HCT116 (cell line): Measurements from ENCODE around the gene SLC6A19. TPM values are rescaled to one million over a fixed set of nuclear protein-coding genes. Genes with fewer than 3 reads are reported as not detected.

Source experiments
- ATAC-seq: fragments of 200-7000 bp; cut with Tn5 transposase; 2 replicates; pipeline ENCODE4 v1.9.1; 2020; ENCODE audit warnings: mild to moderate bottlenecking, moderate library complexity
- BruUV-seq: library from RNA; stranded (reverse); fragments of 400-500 nt; replicated peaks from 2 replicates; lab custom pipeline; 2021; lab: Mats Ljungman, UMichigan
- CTCF ChIA-PET: fragments of 300-600 bp; sonication (Branson Sonifier 250); formaldehyde crosslinking; loops from one replicate; lab custom pipeline; 2021; ENCODE audit warnings: antibody characterized with exemption; lab: Charles Lee
- POLR2A ChIA-PET: fragments of 300-600, 350-600 bp; sonication (Branson Sonifier 250); formaldehyde crosslinking; loops from one replicate; lab custom pipeline; 2021; ENCODE audit warnings: antibody characterized with exemption; lab: Charles Lee
- RAD21 ChIA-PET, 2 experiments: fragments of 300-600 bp; sonication (Branson Sonifier 250); formaldehyde crosslinking; loops; one replicate each; lab custom pipeline; 2023; ENCODE audit warnings: low total read pairs in 2 of 2; ENCODE audit not compliant: uncharacterized antibody in 2 of 2, unreplicated experiment in 2 of 2, low non-redundant PET in 1 of 2; lab: Charles Lee
- DNase-seq: peaks from one replicate; pipeline ENCODE4 v3.0.0-alpha.2; 2010; ENCODE audit warnings: low read depth, low spot score
- H2AFZ ChIP-seq: fragments of 200-600 bp; shearing (Covaris generic), sonication (generic); 2 replicates; pipeline ENCODE4 v1.6.1; 2017; ENCODE audit warnings: low read depth, mixed run types, mixed read lengths, antibody characterized with exemption, low read length; ENCODE audit not compliant: poor library complexity, severe bottlenecking
- H3K27ac ChIP-seq: 2 replicates; pipeline ENCODE4 v1.5.1; 2012; ENCODE audit warnings: low read depth, low read length
- H3K27me3 ChIP-seq: fragments of 200-600 bp; sonication (generic); 2 replicates; pipeline ENCODE4 v1.6.1; 2016; ENCODE audit warnings: mixed run types, low read length, mixed read lengths; ENCODE audit not compliant: insufficient read depth
- H3K36me3 ChIP-seq, 2 experiments: fragments of 200-500 bp in 1 of 2; fragments of 200-600 bp in 1 of 2; sonication (Bioruptor generic) in 1 of 2; sonication (generic) in 1 of 2; 2 replicates each; pipeline versions ENCODE4 v1.5.1 to v1.6.1; 2014 to 2016; ENCODE audit warnings: low read length in 2 of 2, inconsistent platforms in 1 of 2, mixed read lengths in 1 of 2, mixed run types in 1 of 2; ENCODE audit not compliant: insufficient read depth in 2 of 2, control insufficient read depth in 1 of 2
- H3K4me1 ChIP-seq, 2 experiments: fragments of 200-600 bp in 1 of 2; sonication (generic) in 1 of 2; 2 replicates each; pipeline versions ENCODE4 v1.5.1 to v1.6.1; 2012 to 2017; ENCODE audit warnings: low read length in 2 of 2, inconsistent platforms in 1 of 2, mild to moderate bottlenecking in 1 of 2, mixed read lengths in 1 of 2, mixed run types in 1 of 2, moderate library complexity in 1 of 2; ENCODE audit not compliant: insufficient read depth in 2 of 2, control insufficient read depth in 1 of 2
- H3K4me2 ChIP-seq: fragments of 200-600 bp; sonication (generic); 2 replicates; pipeline ENCODE4 v1.6.1; 2017; ENCODE audit warnings: mixed run types, low read length, mixed read lengths
- H3K4me3 ChIP-seq, 2 experiments: fragments of 200-600 bp in 1 of 2; sonication (generic) in 1 of 2; replicated peaks in 1 of 2; 2 replicates each; pipeline ENCODE4 v1.5.1; 2011 to 2016; ENCODE audit warnings: low read length in 2 of 2, control low read depth in 1 of 2, low read depth in 1 of 2, mild to moderate bottlenecking in 1 of 2, mixed read lengths in 1 of 2, mixed run types in 1 of 2
- H3K79me2 ChIP-seq: fragments of 200-600 bp; sonication (generic); 2 replicates; pipeline ENCODE4 v1.6.1; 2017; ENCODE audit warnings: mild to moderate bottlenecking, mixed run types, low read length, moderate library complexity, mixed read lengths; ENCODE audit not compliant: insufficient read depth
- H3K9ac ChIP-seq: fragments of 200-600 bp; sonication (generic); 2 replicates; pipeline ENCODE4 v1.6.1; 2016; ENCODE audit warnings: low read length, mixed read lengths
- H3K9me2 ChIP-seq: fragments of 200-600 bp; sonication (generic), shearing (Covaris generic); 2 replicates; pipeline ENCODE4 v1.6.1; 2017; ENCODE audit warnings: mixed run types, mild to moderate bottlenecking, moderate library complexity; ENCODE audit not compliant: insufficient read depth
- H3K9me3 ChIP-seq, 2 experiments: fragments of 200-500 bp in 1 of 2; fragments of 200-600 bp in 1 of 2; sonication (Bioruptor generic) in 1 of 2; sonication (generic) in 1 of 2; 2 replicates each; pipeline ENCODE4 v1.6.1; 2014 to 2017; ENCODE audit warnings: low read length in 2 of 2, mixed read lengths in 2 of 2, inconsistent platforms in 1 of 2, low read depth in 1 of 2, mild to moderate bottlenecking in 1 of 2, mixed run types in 1 of 2, moderate library complexity in 1 of 2; ENCODE audit not compliant: control insufficient read depth in 1 of 2, insufficient read depth in 1 of 2
- H4K20me1 ChIP-seq: fragments of 200-600 bp; sonication (generic), shearing (Covaris generic); 2 replicates; pipeline ENCODE4 v1.6.1; 2017; ENCODE audit warnings: mixed run types, mild to moderate bottlenecking, moderate library complexity; ENCODE audit not compliant: insufficient read depth
- ATF3 ChIP-seq: IDR thresholded peaks from 2 replicates; pipeline ENCODE4 v1.6.1; 2012
- CBX3 ChIP-seq: IDR thresholded peaks from 2 replicates; pipeline ENCODE4 v1.6.1; 2012; ENCODE audit warnings: low read depth
- CEBPB ChIP-seq: IDR thresholded peaks from 2 replicates; pipeline ENCODE4 v1.6.1; 2012; ENCODE audit warnings: low read depth
- EGR1 ChIP-seq: IDR thresholded peaks from 2 replicates; pipeline ENCODE4 v1.6.1; 2012; ENCODE audit warnings: low read depth
- ELF1 ChIP-seq: IDR thresholded peaks from 2 replicates; pipeline ENCODE4 v1.6.1; 2012; ENCODE audit warnings: low read depth, borderline replicate concordance
- EZH2 ChIP-seq: fragments of 200-600 bp; sonication (generic); IDR thresholded peaks from 2 replicates; pipeline ENCODE4 v1.6.1; 2017; ENCODE audit warnings: antibody characterized with exemption, mixed run types
- EZH2phosphoT487 ChIP-seq: fragments of 200-600 bp; IDR thresholded peaks from 2 replicates; pipeline ENCODE4 v1.6.1; 2018; ENCODE audit warnings: antibody characterized with exemption, borderline replicate concordance
- FOSL1 ChIP-seq: IDR thresholded peaks from 2 replicates; pipeline ENCODE4 v1.6.1; 2012; ENCODE audit warnings: low read depth
- JUND ChIP-seq: IDR thresholded peaks from 2 replicates; pipeline ENCODE4 v1.6.1; 2012
- MAX ChIP-seq: IDR thresholded peaks from 2 replicates; pipeline ENCODE4 v1.6.1; 2012
- POLR2A ChIP-seq: IDR thresholded peaks from 2 replicates; pipeline ENCODE4 v1.7.0; 2011; ENCODE audit warnings: borderline replicate concordance; ENCODE audit not compliant: insufficient read depth, insufficient read length; ENCODE audit errors: extremely low read depth
- POLR2AphosphoS5 ChIP-seq: IDR thresholded peaks from 2 replicates; pipeline ENCODE4 v1.6.1; 2011; ENCODE audit warnings: mild to moderate bottlenecking, low read depth, low read length, moderate library complexity
- SIN3A ChIP-seq: IDR thresholded peaks from 2 replicates; pipeline ENCODE4 v1.6.1; 2012; ENCODE audit warnings: low read depth
- SRF ChIP-seq: IDR thresholded peaks from 2 replicates; pipeline ENCODE4 v1.6.1; 2012; ENCODE audit warnings: low read depth
- TCF7L2 ChIP-seq: IDR thresholded peaks from 2 replicates; pipeline ENCODE4 v1.7.0; 2011; ENCODE audit warnings: borderline replicate concordance, inconsistent platforms; ENCODE audit not compliant: insufficient read depth, insufficient read length; ENCODE audit errors: extremely low read depth
- YY1 ChIP-seq: IDR thresholded peaks from 2 replicates; pipeline ENCODE4 v1.6.1; 2011; ENCODE audit warnings: low read length, low read depth, moderate library complexity, mild to moderate bottlenecking; ENCODE audit not compliant: insufficient replicate concordance; ENCODE audit errors: extremely low read depth
- ZBTB33 ChIP-seq: IDR thresholded peaks from 2 replicates; pipeline ENCODE4 v1.6.1; 2011; ENCODE audit warnings: mild to moderate bottlenecking, low read length, moderate library complexity; ENCODE audit not compliant: insufficient replicate concordance; ENCODE audit errors: extremely low read depth
- ZFX ChIP-seq: fragments of 450-650 bp; IDR thresholded peaks from 2 replicates; pipeline ENCODE4 v1.6.1; 2017
- ZNF274 ChIP-seq: fragments of 200-500 bp; sonication (Bioruptor generic); IDR thresholded peaks from 2 replicates; pipeline ENCODE4 v1.6.1; 2014; ENCODE audit warnings: mild to moderate bottlenecking, low read depth, low read length, inconsistent platforms
- intact Hi-C: fragments of 100-400 bp; cut with micrococcal nuclease; formaldehyde crosslinking; loops from 2 replicates; pipeline ENCODE4 v1.10.0; 2022
- total RNA-seq: library from RNA; stranded (reverse); gene quantifications from one replicate; pipeline ENCODE4 v1.2.1, GENCODE V29; 2021; ENCODE audit not compliant: unreplicated experiment
- TF ChIP-seq, protein P1 (sequence below), 3 experiments: fragments of 200-600 bp in 1 of 3; sonication (generic) in 1 of 3; IDR thresholded peaks in 2 of 3; conservative IDR thresholded peaks in 1 of 3; 2 replicates each; pipeline ENCODE4 v1.5.1; 2012 to 2017; ENCODE audit warnings: low read depth in 2 of 3, low read length in 2 of 3, antibody characterized with exemption in 1 of 3, borderline replicate concordance in 1 of 3, control low read depth in 1 of 3, mild to moderate bottlenecking in 1 of 3, mixed read lengths in 1 of 3, mixed run types in 1 of 3, moderate library complexity in 1 of 3; ENCODE audit not compliant: insufficient read depth in 1 of 3

The SLC6A19 gene
- total RNA-seq, 1 experiment from 2014 or later: not detected

DNA sequence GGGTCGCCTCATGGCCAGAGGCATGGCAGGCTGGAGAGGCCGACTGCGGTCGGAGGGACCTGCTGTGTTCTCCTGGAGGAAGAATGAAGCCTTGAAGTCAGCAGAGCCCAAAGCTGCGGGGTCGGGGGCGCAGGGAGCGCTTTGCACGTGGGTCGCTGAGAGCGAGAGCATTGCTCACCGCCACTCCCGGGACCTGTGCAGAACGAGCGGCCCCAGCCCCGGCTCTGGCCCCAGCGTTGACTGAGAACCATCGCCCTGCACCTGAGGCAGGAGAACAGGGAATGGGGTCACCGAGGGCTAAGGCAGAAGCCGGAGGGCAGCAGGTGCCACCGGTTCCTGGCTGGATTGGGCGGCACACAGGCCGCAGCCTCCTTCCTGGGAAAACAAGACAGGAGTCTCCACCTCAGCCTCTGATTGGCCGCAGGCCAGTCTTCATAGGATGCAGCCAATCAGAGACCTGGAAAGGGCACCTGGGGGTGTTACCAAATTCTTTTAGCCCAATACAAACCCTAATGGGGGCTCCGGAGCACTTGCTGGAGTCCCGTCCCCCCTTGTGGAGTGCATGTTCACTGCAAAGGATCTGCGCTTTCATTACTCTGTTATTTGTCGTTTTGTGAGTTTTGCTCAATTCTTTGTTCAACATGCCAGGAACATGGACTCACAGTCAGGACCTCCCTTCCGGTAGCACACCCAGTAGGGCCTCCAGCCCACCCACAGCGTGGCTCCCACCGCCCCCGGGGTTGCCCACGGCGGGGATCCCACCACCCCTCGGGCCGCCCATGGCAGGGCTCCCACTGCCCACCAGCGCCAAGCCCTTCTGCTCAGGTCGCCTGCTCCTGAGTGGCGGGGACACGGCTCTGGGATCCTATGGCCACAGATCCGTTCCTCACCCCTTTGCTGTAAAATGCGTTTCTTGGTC lies 24.7 kb upstream of the SLC6A19 start:
- H3K36me3 ChIP-seq: no peaks in the 10 kb centered on the region
- no peak overlapping the region; the same call in 1 of the 2 replicates for H3K27ac ChIP-seq
- no TSS peak for BruUV-seq
- no peak overlapping the region for H2AFZ ChIP-seq
- ATAC-seq: peak; percentile 69
- ChIA-PET CTCF (no interaction called here), RAD21 (no interaction called here), POLR2A (no interaction called here)
- H3K79me2 ChIP-seq: no peaks in the 10 kb centered on the region
- peak; percentile 48 for DNase-seq
- H3K4me2 ChIP-seq: no peak overlapping the region
- H3K9me3 ChIP-seq: no peaks in the 10 kb centered on the region
- no peaks in the 10 kb centered on the region for H4K20me1 ChIP-seq
- H3K27me3 ChIP-seq: no peaks in the 10 kb centered on the region
- peaks cover 6 to 13% of the 10 kb centered on the region in 2 experiments for H3K4me1 ChIP-seq
- H3K4me3 ChIP-seq: no peak overlapping the region
- H3K9ac ChIP-seq: no peak overlapping the region
- intact Hi-C loops: no loop called here
- H3K9me2 ChIP-seq: no peaks in the 10 kb centered on the region
- TF ChIP-seq JUND (no peak), TCF7L2 (no peak), CEBPB (no peak), ATF3 (no peak), POLR2A (no peak), SRF (no peak), ZNF274 (no peak), ZFX (no peak), EGR1 (no peak), MAX (no peak), CBX3 (no peak), POLR2AphosphoS5 (no peak), YY1 (no peak), ELF1 (no peak), EZH2phosphoT487 (no peak), ZBTB33 (no peak), FOSL1 (no peak), SIN3A (no peak), EZH2 (no peak)
- TF ChIP-seq, protein P1, sequence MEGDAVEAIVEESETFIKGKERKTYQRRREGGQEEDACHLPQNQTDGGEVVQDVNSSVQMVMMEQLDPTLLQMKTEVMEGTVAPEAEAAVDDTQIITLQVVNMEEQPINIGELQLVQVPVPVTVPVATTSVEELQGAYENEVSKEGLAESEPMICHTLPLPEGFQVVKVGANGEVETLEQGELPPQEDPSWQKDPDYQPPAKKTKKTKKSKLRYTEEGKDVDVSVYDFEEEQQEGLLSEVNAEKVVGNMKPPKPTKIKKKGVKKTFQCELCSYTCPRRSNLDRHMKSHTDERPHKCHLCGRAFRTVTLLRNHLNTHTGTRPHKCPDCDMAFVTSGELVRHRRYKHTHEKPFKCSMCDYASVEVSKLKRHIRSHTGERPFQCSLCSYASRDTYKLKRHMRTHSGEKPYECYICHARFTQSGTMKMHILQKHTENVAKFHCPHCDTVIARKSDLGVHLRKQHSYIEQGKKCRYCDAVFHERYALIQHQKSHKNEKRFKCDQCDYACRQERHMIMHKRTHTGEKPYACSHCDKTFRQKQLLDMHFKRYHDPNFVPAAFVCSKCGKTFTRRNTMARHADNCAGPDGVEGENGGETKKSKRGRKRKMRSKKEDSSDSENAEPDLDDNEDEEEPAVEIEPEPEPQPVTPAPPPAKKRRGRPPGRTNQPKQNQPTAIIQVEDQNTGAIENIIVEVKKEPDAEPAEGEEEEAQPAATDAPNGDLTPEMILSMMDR (IDR thresholded peaks at IDR 0.05 in 2 of 3, conservative IDR thresholded peaks at IDR 0.05 in 1 of 3; ENCODE audit: borderline replicate concordance in 1 of 3, insufficient read depth in 1 of 3, low read depth in 2 of 3, low read length in 2 of 3): no peak
